Liver (tissue), 9 donors: Measurements from ENCODE around the gene ABCC1. TPM values are rescaled to one million over a fixed set of nuclear protein-coding genes. Genes with fewer than 3 reads are reported as not detected.
A peak's percentile ranks its signal among the peaks of the same experiment; 100 is the strongest.
"Not testable (repeated sequence)": the region's sequence is repeated elsewhere in the genome, so short reads cannot be mapped to it uniquely, and the experiment has no call there.

ENCODE experiments used
- DNase-seq: peaks from one replicate; pipeline ENCODE4 v3.0.0-alpha.2; 2017; ENCODE audit warnings: low spot score
- H3K27ac ChIP-seq, 2 donors: one replicate each; pipeline ENCODE4 v1.7.0; 2013; ENCODE audit warnings: inconsistent platforms in 2 of 2, low read length in 2 of 2, control low read depth in 1 of 2, low read depth in 1 of 2, mild to moderate bottlenecking in 1 of 2
- H3K27me3 ChIP-seq, 4 donors: one replicate each; pipeline versions ENCODE4 v1.6.1 to v1.7.0; 2013; ENCODE audit warnings: low read length in 3 of 4, inconsistent platforms in 1 of 4, mild to moderate bottlenecking in 1 of 4, moderate library complexity in 1 of 4; ENCODE audit not compliant: control insufficient read depth in 4 of 4, insufficient read depth in 4 of 4
- H3K36me3 ChIP-seq, 4 donors: one replicate each; pipeline versions ENCODE4 v1.6.1 to v1.7.0; 2013; ENCODE audit warnings: low read length in 3 of 4, mild to moderate bottlenecking in 3 of 4, low read depth in 1 of 4, moderate library complexity in 1 of 4; ENCODE audit not compliant: control insufficient read depth in 4 of 4, insufficient read depth in 3 of 4
- H3K4me1 ChIP-seq, 4 donors: one replicate each; pipeline versions ENCODE4 v1.6.1 to v1.7.0; 2013; ENCODE audit warnings: low read length in 3 of 4, mild to moderate bottlenecking in 3 of 4, moderate library complexity in 1 of 4; ENCODE audit not compliant: control insufficient read depth in 4 of 4, insufficient read depth in 4 of 4
- H3K4me3 ChIP-seq, 3 donors: one replicate each; pipeline versions ENCODE4 v1.6.1 to v1.7.0; 2013; ENCODE audit warnings: low read length in 3 of 3, control low read depth in 1 of 3, low read depth in 1 of 3, mild to moderate bottlenecking in 1 of 3
- H3K9ac ChIP-seq, 2 donors: one replicate each; pipeline ENCODE4 v1.7.0; 2013; ENCODE audit warnings: low read length in 2 of 2, mild to moderate bottlenecking in 2 of 2, moderate library complexity in 2 of 2, control low read depth in 1 of 2, low read depth in 1 of 2
- H3K9me3 ChIP-seq, 4 donors: one replicate each; pipeline versions ENCODE4 v1.6.1 to v1.7.0; 2013; ENCODE audit warnings: low read length in 3 of 4; ENCODE audit not compliant: control insufficient read depth in 4 of 4
- CTCF ChIP-seq: fragments of 150-350 bp; IDR thresholded peaks from 2 replicates; pipeline ENCODE4 v1.5.1; 2017; ENCODE audit warnings: improper control_type of control experiment, low read depth, low read length; ENCODE audit not compliant: missing input control
- EGR1 ChIP-seq, 2 donors: IDR thresholded peaks; 2 replicates each; pipeline ENCODE4 v1.6.1; 2016 to 2018; ENCODE audit warnings: antibody characterized with exemption in 2 of 2, low read depth in 2 of 2
- FOXA1 ChIP-seq: IDR thresholded peaks from 2 replicates; pipeline ENCODE4 v1.6.1; 2016; ENCODE audit warnings: antibody characterized with exemption
- FOXA2 ChIP-seq: IDR thresholded peaks from 2 replicates; pipeline ENCODE4 v1.6.1; 2016; ENCODE audit warnings: antibody characterized with exemption
- GABPA ChIP-seq, 2 donors: IDR thresholded peaks in 1 of 2; conservative IDR thresholded peaks in 1 of 2; 2 replicates each; pipeline ENCODE4 v1.6.1; 2016; ENCODE audit warnings: antibody characterized with exemption in 2 of 2, mild to moderate bottlenecking in 1 of 2, moderate library complexity in 1 of 2
- HNF4A ChIP-seq, 2 donors: conservative IDR thresholded peaks; 2 replicates each; pipeline ENCODE4 v1.6.1; 2016; ENCODE audit warnings: antibody characterized with exemption in 2 of 2, mild to moderate bottlenecking in 2 of 2
- HNF4G ChIP-seq: IDR thresholded peaks from 2 replicates; pipeline ENCODE4 v1.6.1; 2016; ENCODE audit warnings: antibody characterized with exemption
- JUND ChIP-seq, 2 donors: IDR thresholded peaks; 2 replicates each; pipeline ENCODE4 v1.6.1; 2016; ENCODE audit warnings: antibody characterized with exemption in 2 of 2
- MAX ChIP-seq: IDR thresholded peaks from 2 replicates; pipeline ENCODE4 v1.6.1; 2016; ENCODE audit warnings: antibody characterized with exemption
- NR2F2 ChIP-seq: IDR thresholded peaks from 2 replicates; pipeline ENCODE4 v1.6.1; 2016; ENCODE audit warnings: antibody characterized with exemption
- RAD21 ChIP-seq, 2 donors: IDR thresholded peaks; 2 replicates each; pipeline ENCODE4 v1.6.1; 2016; ENCODE audit warnings: antibody characterized with exemption in 2 of 2, mild to moderate bottlenecking in 2 of 2
- REST ChIP-seq: IDR thresholded peaks from 2 replicates; pipeline ENCODE4 v1.6.1; 2016; ENCODE audit warnings: antibody characterized with exemption, mild to moderate bottlenecking
- RXRA ChIP-seq, 2 donors: IDR thresholded peaks; 2 replicates each; pipeline ENCODE4 v1.6.1; 2017 to 2018; ENCODE audit warnings: antibody characterized with exemption in 2 of 2, mild to moderate bottlenecking in 1 of 2
- SP1 ChIP-seq: IDR thresholded peaks from 2 replicates; pipeline ENCODE4 v1.6.1; 2018; ENCODE audit warnings: antibody characterized with exemption, mild to moderate bottlenecking
- TAF1 ChIP-seq: conservative IDR thresholded peaks from 2 replicates; pipeline ENCODE4 v1.6.1; 2016; ENCODE audit warnings: antibody characterized with exemption, mild to moderate bottlenecking
- YY1 ChIP-seq: IDR thresholded peaks from 2 replicates; pipeline ENCODE4 v1.6.1; 2016; ENCODE audit warnings: antibody characterized with exemption, mild to moderate bottlenecking
- WGBS: extraction: QIAGEN DNeasy Blood & Tissue Kit; methylation state at CpG from one replicate; pipeline ENCODE4 v1.1.7; 2013; 5-methylcytosine and 5-hydroxymethylcytosine counted together
- polyA plus RNA-seq, 2 donors: library from polyadenylated mRNA; stranded (reverse) in 1 of 2; unstranded in 1 of 2; fragments of 200-250 nt in 1 of 2; fragments of >200 nt in 1 of 2; fragmentation: Nextera tagmentation in 1 of 2; extraction: Ambion mirVana in 1 of 2; gene quantifications; one replicate each; pipeline versions ENCODE4 v1.2.1 to v1.2.3, GENCODE V29; 2013 to 2015
- total RNA-seq, 2 donors: library from RNA; depleted of rRNA; stranded (reverse); fragments of >200 nt; gene quantifications; one replicate each; pipeline ENCODE4 v1.2.3, GENCODE V29; 2014
- TF ChIP-seq, protein P1 (sequence below): IDR thresholded peaks from 2 replicates; pipeline ENCODE4 v1.6.1; 2016; ENCODE audit warnings: antibody characterized with exemption
- TF ChIP-seq, protein P2 (sequence below): IDR thresholded peaks from 2 replicates; pipeline ENCODE4 v1.6.1; 2016; ENCODE audit warnings: antibody characterized with exemption
- donor health status: healthy.
- donor health status: healthy.
- donor health status: healthy.
- donor health status: healthy.
- donor health status: healthy.

The ABCC1 gene
- total and polyA plus RNA-seq, 4 donors: 0.85 to 7.7 (median 4.2) TPM

- no peak overlapping the region for H3K9ac ChIP-seq
- no peak for DNase-seq
- TF ChIP-seq TAF1 (no peak), FOXA1 (no peak), RAD21 (IDR thresholded peaks at IDR 0.05) (no peak), HNF4G (no peak), NR2F2 (no peak), MAX (no peak)
- TF ChIP-seq, protein P1, sequence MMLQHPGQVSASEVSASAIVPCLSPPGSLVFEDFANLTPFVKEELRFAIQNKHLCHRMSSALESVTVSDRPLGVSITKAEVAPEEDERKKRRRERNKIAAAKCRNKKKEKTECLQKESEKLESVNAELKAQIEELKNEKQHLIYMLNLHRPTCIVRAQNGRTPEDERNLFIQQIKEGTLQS: no peak
- H3K9me3 ChIP-seq: no peaks in the 10 kb centered on the region
- peaks cover 19 to 58% (median 49%) of the 10 kb centered on the region in 4 donors for H3K4me1 ChIP-seq
- no peaks in the 10 kb centered on the region for H3K27me3 ChIP-seq
- H3K27ac ChIP-seq: no peak overlapping the region
- H3K36me3 ChIP-seq: peaks cover 0 to 4% (median 0%) of the 10 kb centered on the region in 4 donors
- H3K4me3 ChIP-seq: no peak overlapping the region
- 56% methylated on average over 17 of the region's 17 CpGs for WGBS
Observed at GRCh38 chr16:16147316-16147999, 198.0 kb downstream of the ABCC1 start.

- not testable (repeated sequence) for H3K9ac ChIP-seq, H3K9me3 ChIP-seq, H3K4me3 ChIP-seq, H3K27ac ChIP-seq, H3K27me3 ChIP-seq, H3K36me3 ChIP-seq, DNase-seq
- WGBS: 49% methylated on average over 15 of the region's 15 CpGs
- H3K4me1 ChIP-seq: peaks cover 19 to 58% (median 49%) of the 10 kb centered on the region in 4 donors
Observed at GRCh38 chr16:16148000-16148599, 198.7 kb downstream of the ABCC1 start.

DNA sequence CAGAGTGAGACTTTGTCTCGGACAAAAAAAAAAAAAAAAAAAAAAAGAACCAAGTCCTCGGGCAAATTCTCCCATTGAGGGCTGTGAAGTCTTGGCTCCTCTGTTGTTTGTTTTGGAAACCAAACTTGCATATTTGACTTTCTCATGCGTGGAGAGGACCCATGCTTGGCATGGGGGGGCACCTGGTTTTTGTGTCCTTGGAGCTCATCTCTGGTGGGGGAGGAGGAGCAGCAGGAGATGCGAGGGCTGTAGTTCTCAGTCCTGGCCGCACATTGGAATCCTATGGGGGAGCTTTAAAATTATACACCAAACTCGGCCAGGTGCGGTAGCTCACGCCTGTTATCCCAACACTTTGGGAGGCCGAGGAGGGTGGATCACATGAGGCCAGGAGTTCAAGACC lies 199.3 kb downstream of the ABCC1 start:
- TF ChIP-seq HNF4G (no peak), HNF4A (conservative IDR thresholded peaks at IDR 0.05) (peak; percentile 31 to 67), GABPA (IDR thresholded peaks at IDR 0.05 in 1 of 2, conservative IDR thresholded peaks at IDR 0.05 in 1 of 2) (no peak), JUND (IDR thresholded peaks at IDR 0.05) (no peak), CTCF (no peak), RAD21 (IDR thresholded peaks at IDR 0.05) (no peak), MAX (peak; percentile 26), SP1 (peak; percentile 10), FOXA2 (no peak), REST (no peak), NR2F2 (no peak), RXRA (IDR thresholded peaks at IDR 0.05) (peak in 1 of 2 donors; percentile 51), FOXA1 (no peak), EGR1 (IDR thresholded peaks at IDR 0.05; ENCODE audit: low read depth in 2 of 2) (no peak), YY1 (no peak), TAF1 (no peak)
- TF ChIP-seq, protein P2, sequence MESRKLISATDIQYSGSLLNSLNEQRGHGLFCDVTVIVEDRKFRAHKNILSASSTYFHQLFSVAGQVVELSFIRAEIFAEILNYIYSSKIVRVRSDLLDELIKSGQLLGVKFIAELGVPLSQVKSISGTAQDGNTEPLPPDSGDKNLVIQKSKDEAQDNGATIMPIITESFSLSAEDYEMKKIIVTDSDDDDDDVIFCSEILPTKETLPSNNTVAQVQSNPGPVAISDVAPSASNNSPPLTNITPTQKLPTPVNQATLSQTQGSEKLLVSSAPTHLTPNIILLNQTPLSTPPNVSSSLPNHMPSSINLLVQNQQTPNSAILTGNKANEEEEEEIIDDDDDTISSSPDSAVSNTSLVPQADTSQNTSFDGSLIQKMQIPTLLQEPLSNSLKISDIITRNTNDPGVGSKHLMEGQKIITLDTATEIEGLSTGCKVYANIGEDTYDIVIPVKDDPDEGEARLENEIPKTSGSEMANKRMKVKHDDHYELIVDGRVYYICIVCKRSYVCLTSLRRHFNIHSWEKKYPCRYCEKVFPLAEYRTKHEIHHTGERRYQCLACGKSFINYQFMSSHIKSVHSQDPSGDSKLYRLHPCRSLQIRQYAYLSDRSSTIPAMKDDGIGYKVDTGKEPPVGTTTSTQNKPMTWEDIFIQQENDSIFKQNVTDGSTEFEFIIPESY: no peak
- TF ChIP-seq, protein P1: no peak
- Histone ChIP-seq H3K36me3 (peaks cover 0 to 9% (median 1%) of the 10 kb centered on the region in 4 donors), H3K4me3 (no peak overlapping the region), H3K27me3 (no peaks in the 10 kb centered on the region), H3K27ac (no peak overlapping the region), H3K9ac (no peak overlapping the region), H3K4me1 (peaks cover 19 to 58% (median 49%) of the 10 kb centered on the region in 4 donors), H3K9me3 (no peaks in the 10 kb centered on the region)
- 38% methylated on average over 9 of the region's 9 CpGs for WGBS
- DNase-seq: no peak
